ENCODE measurements around the gene OR2S2.

- TF ChIP-seq CTCF (IDR thresholded peaks at IDR 0.05) (no peak), POLR2AphosphoS5 (IDR thresholded peaks at IDR 0.05) (no peak)
Measured at GRCh38 chr9:35967042-35967441, 9.1 kb upstream of the OR2S2 start.

All from suprapubic skin (tissue), 3 donors.